Skeletal muscle satellite cell (primary cell): ENCODE measurements around the gene NF2.

Source experiments
- H3K27me3 ChIP-seq: 2 replicates; pipeline ENCODE4 v1.7.0; 2013; ENCODE audit warnings: low read length; ENCODE audit not compliant: control insufficient read depth, insufficient read depth
- H3K36me3 ChIP-seq: 2 replicates; pipeline ENCODE4 v1.7.0; 2013; ENCODE audit warnings: mild to moderate bottlenecking, control low read depth, low read length; ENCODE audit not compliant: insufficient read depth
- H3K4me1 ChIP-seq: 2 replicates; pipeline ENCODE4 v1.7.0; 2013; ENCODE audit warnings: low read length; ENCODE audit not compliant: control insufficient read depth, insufficient read depth
- H3K4me2 ChIP-seq: 2 replicates; pipeline ENCODE4 v1.7.0; 2013; ENCODE audit warnings: mild to moderate bottlenecking, low read length
- H3K4me3 ChIP-seq: 2 replicates; pipeline ENCODE4 v1.7.0; 2013; ENCODE audit warnings: low read length
- H3K9ac ChIP-seq: 2 replicates; pipeline ENCODE4 v1.7.0; 2013; ENCODE audit warnings: mild to moderate bottlenecking, low read depth, low read length, moderate library complexity
- H3K9me3 ChIP-seq: replicated peaks from 2 replicates; pipeline ENCODE4 v1.7.0; 2013; ENCODE audit warnings: mild to moderate bottlenecking, control low read depth, low read length

Gene NF2

GRCh38 chr22:29693671-29694070, 90.2 kb downstream of the NF2 start:
- no peak overlapping the region for H3K4me3 ChIP-seq
- no peak overlapping the region for H3K9ac ChIP-seq
- peaks cover 48% of the 10 kb centered on the region for H3K36me3 ChIP-seq
- peaks cover 46% of the 10 kb centered on the region for H3K4me1 ChIP-seq
- H3K4me2 ChIP-seq = peak overlapping the region; percentile 22
- H3K9me3 ChIP-seq = no peaks in the 10 kb centered on the region
- no peaks in the 10 kb centered on the region for H3K27me3 ChIP-seq

- Histone ChIP-seq H3K9me3 (no peaks in the 10 kb centered on the region), H3K27me3 (no peaks in the 10 kb centered on the region), H3K9ac (peak overlapping the region; percentile 33), H3K4me2 (peak overlapping the region; percentile 18), H3K4me3 (no peak overlapping the region), H3K4me1 (peaks cover 40% of the 10 kb centered on the region), H3K36me3 (peaks cover 48% of the 10 kb centered on the region)
Measured at GRCh38 chr22:29695129-29695926, 91.9 kb downstream of the NF2 start.

- H3K4me3 ChIP-seq = no peak overlapping the region
- peaks cover 33% of the 10 kb centered on the region for H3K36me3 ChIP-seq
Measured at GRCh38 chr22:29697853-29698598, 94.6 kb downstream of the NF2 start.

GRCh38 chr22:29700206-29700899, 96.9 kb downstream of the NF2 start:
- Histone ChIP-seq H3K9ac (no peak overlapping the region), H3K4me2 (peak overlapping the region; percentile 31), H3K36me3 (peaks cover 19% of the 10 kb centered on the region), H3K9me3 (no peaks in the 10 kb centered on the region), H3K4me1 (peaks cover 40% of the 10 kb centered on the region), H3K4me3 (no peak overlapping the region), H3K27me3 (no peaks in the 10 kb centered on the region)

More at GRCh38 chr22:29697853-29698598, 94.6 kb downstream of the NF2 start:
- Histone ChIP-seq H3K27me3 (no peaks in the 10 kb centered on the region), H3K4me1 (peaks cover 56% of the 10 kb centered on the region), H3K9ac (no peak overlapping the region), H3K4me2 (no peak overlapping the region), H3K9me3 (no peaks in the 10 kb centered on the region)

GRCh38 chr22:29700900-29701154, 97.4 kb downstream of the NF2 start:
- Histone ChIP-seq H3K9ac (no peak overlapping the region), H3K4me3 (no peak overlapping the region)

GRCh38 chr22:29701155-29701999, 97.9 kb downstream of the NF2 start:
- peaks cover 36% of the 10 kb centered on the region for H3K4me1 ChIP-seq
- peaks cover 10% of the 10 kb centered on the region for H3K36me3 ChIP-seq
- H3K9me3 ChIP-seq = no peaks in the 10 kb centered on the region
- no peak overlapping the region for H3K9ac ChIP-seq
- H3K4me2 ChIP-seq = no peak overlapping the region
- no peak overlapping the region for H3K4me3 ChIP-seq
- H3K27me3 ChIP-seq = no peaks in the 10 kb centered on the region

More at GRCh38 chr22:29700900-29701154, 97.4 kb downstream of the NF2 start:
- Histone ChIP-seq H3K9me3 (no peaks in the 10 kb centered on the region), H3K36me3 (peaks cover 14% of the 10 kb centered on the region), H3K4me2 (peak overlapping the region; percentile 31), H3K4me1 (peaks cover 36% of the 10 kb centered on the region), H3K27me3 (no peaks in the 10 kb centered on the region)

GRCh38 chr22:29702000-29702930, 98.8 kb downstream of the NF2 start:
- Histone ChIP-seq H3K4me3 (no peak overlapping the region), H3K4me1 (peaks cover 36% of the 10 kb centered on the region), H3K36me3 (peaks cover 7% of the 10 kb centered on the region), H3K9ac (no peak overlapping the region), H3K9me3 (no peaks in the 10 kb centered on the region), H3K4me2 (no peak overlapping the region), H3K27me3 (peaks cover 4% of the 10 kb centered on the region)

GRCh38 chr22:29702931-29703501, 99.6 kb downstream of the NF2 start:
- peaks cover 36% of the 10 kb centered on the region for H3K4me1 ChIP-seq
- H3K27me3 ChIP-seq = peaks cover 9% of the 10 kb centered on the region
- H3K9ac ChIP-seq = no peak overlapping the region
- peaks cover 2% of the 10 kb centered on the region for H3K36me3 ChIP-seq
- no peaks in the 10 kb centered on the region for H3K9me3 ChIP-seq
- H3K4me3 ChIP-seq = no peak overlapping the region
- H3K4me2 ChIP-seq = peak overlapping the region; percentile 21

GRCh38 chr22:29703569-29704195, 100.2 kb downstream of the NF2 start:
- Histone ChIP-seq H3K4me3 (no peak overlapping the region), H3K4me2 (no peak overlapping the region), H3K36me3 (no peaks in the 10 kb centered on the region), H3K4me1 (peaks cover 36% of the 10 kb centered on the region), H3K27me3 (peaks cover 12% of the 10 kb centered on the region), H3K9me3 (no peaks in the 10 kb centered on the region), H3K9ac (no peak overlapping the region)
